ENCODE data around the gene SLC10A2.

GRCh38 chr13:103104340-103104739 is 38.1 kb upstream of the SLC10A2 start:
- TF ChIP-seq CTCF (IDR thresholded peaks at IDR 0.05): no peak
- no peak for TF ChIP-seq POLR2A (IDR thresholded peaks at IDR 0.05)

Measured in body of pancreas (tissue), 4 donors.